DMS153 treated with DMSO at 0.1 percent for 48 hours (cell line): ENCODE data around the gene CDH26.

ENCODE experiments used
- DNase-seq: peaks from one replicate; lab custom pipeline; 2025; ENCODE audit not compliant: unreplicated experiment; lab: John Stamatoyannopoulos, UW

The CDH26 gene

GRCh38 chr20:60058879-60059278 lies 100.7 kb downstream of the CDH26 start:
- peak; percentile 70 for DNase-seq

GRCh38 chr20:60060006-60060557 lies 101.9 kb downstream of the CDH26 start:
- DNase-seq = no peak

- DNase-seq = no peak
Measured at GRCh38 chr20:60060593-60060992, 102.4 kb downstream of the CDH26 start.

GRCh38 chr20:60062431-60063047 lies 104.3 kb downstream of the CDH26 start:
- no peak for DNase-seq

- DNase-seq = no peak
Measured at GRCh38 chr20:60063048-60063451, 104.8 kb downstream of the CDH26 start.

- no peak for DNase-seq
Measured at GRCh38 chr20:60063739-60064380, 105.6 kb downstream of the CDH26 start.
